Parathyroid adenoma (tissue), 2 donors: Measurements from ENCODE around the gene RPL11.
"Not testable (repeated sequence)": the region's sequence is repeated elsewhere in the genome, so short reads cannot be mapped to it uniquely, and the experiment has no call there.

Source experiments
- H2AFZ ChIP-seq: fragments of 300-600 bp; sonication (generic); one replicate; pipeline ENCODE4 v1.7.0; 2017; ENCODE audit warnings: antibody characterized with exemption, mild to moderate bottlenecking
- H3K27ac ChIP-seq: fragments of 300-600 bp; sonication (generic); one replicate; pipeline ENCODE4 v1.7.0; 2017
- H3K27me3 ChIP-seq: fragments of 300-600 bp; sonication (generic); one replicate; pipeline ENCODE4 v1.7.0; 2017; ENCODE audit warnings: low read length; ENCODE audit not compliant: control insufficient read depth, insufficient read depth
- H3K36me3 ChIP-seq: fragments of 300-600 bp; sonication (generic); one replicate; pipeline ENCODE4 v1.7.0; 2017; ENCODE audit warnings: low read length; ENCODE audit not compliant: control insufficient read depth, insufficient read depth
- H3K4me1 ChIP-seq: fragments of 300-600 bp; sonication (generic); one replicate; pipeline ENCODE4 v1.7.0; 2017; ENCODE audit warnings: control low read depth
- H3K4me2 ChIP-seq: fragments of 300-600 bp; sonication (generic); one replicate; pipeline ENCODE4 v1.7.0; 2017; ENCODE audit warnings: low read length
- H3K4me3 ChIP-seq: fragments of 300-600 bp; sonication (generic); one replicate; pipeline ENCODE4 v1.7.0; 2017; ENCODE audit warnings: low read depth, low read length
- H3K79me2 ChIP-seq: fragments of 300-600 bp; sonication (generic); one replicate; pipeline ENCODE4 v1.7.0; 2017; ENCODE audit warnings: control low read depth
- H3K9ac ChIP-seq: fragments of 300-600 bp; sonication (generic); one replicate; pipeline ENCODE4 v1.7.0; 2017; ENCODE audit warnings: mild to moderate bottlenecking
- H3K9me3 ChIP-seq: fragments of 300-600 bp; sonication (generic); one replicate; pipeline ENCODE4 v1.7.0; 2017; ENCODE audit warnings: low read length; ENCODE audit not compliant: control insufficient read depth
- TF ChIP-seq, protein P1 (sequence below): fragments of 300-600 bp; sonication (generic); IDR thresholded peaks from one replicate; pipeline ENCODE4 v1.7.0; 2017; ENCODE audit warnings: antibody characterized with exemption, mild to moderate bottlenecking
- donor health status: primary hyperparathyroidism.

RPL11 gene

DNA sequence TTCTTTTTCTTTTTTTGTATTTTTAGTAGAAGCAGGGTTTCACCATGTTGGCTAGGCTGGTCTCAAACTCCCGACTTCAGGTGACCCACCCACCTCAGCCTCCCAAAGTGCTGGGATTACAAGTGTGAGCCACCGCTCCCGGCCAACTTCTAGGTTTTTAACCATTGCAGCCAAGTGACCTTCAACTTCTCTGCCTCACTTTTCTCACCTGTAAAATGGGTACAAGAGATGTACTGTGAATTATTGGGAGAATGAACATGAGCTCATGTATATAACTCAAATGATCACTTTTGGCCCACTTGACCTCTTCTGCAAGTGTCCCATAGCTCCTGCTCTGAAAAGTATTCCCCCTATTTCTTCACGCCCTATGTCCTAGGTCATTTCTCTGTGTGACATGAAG lies 11.8 kb upstream of the RPL11 start:
- Histone ChIP-seq H3K9me3 (no peaks in the 10 kb centered on the region), H3K4me2 (no peak overlapping the region), H3K4me1 (no peaks in the 10 kb centered on the region), H3K79me2 (no peaks in the 10 kb centered on the region), H3K27ac (no peak overlapping the region), H3K27me3 (no peaks in the 10 kb centered on the region), H3K9ac (no peak overlapping the region), H3K36me3 (no peaks in the 10 kb centered on the region), H2AFZ (no peak overlapping the region), H3K4me3 (no peak overlapping the region)
- TF ChIP-seq, protein P1, sequence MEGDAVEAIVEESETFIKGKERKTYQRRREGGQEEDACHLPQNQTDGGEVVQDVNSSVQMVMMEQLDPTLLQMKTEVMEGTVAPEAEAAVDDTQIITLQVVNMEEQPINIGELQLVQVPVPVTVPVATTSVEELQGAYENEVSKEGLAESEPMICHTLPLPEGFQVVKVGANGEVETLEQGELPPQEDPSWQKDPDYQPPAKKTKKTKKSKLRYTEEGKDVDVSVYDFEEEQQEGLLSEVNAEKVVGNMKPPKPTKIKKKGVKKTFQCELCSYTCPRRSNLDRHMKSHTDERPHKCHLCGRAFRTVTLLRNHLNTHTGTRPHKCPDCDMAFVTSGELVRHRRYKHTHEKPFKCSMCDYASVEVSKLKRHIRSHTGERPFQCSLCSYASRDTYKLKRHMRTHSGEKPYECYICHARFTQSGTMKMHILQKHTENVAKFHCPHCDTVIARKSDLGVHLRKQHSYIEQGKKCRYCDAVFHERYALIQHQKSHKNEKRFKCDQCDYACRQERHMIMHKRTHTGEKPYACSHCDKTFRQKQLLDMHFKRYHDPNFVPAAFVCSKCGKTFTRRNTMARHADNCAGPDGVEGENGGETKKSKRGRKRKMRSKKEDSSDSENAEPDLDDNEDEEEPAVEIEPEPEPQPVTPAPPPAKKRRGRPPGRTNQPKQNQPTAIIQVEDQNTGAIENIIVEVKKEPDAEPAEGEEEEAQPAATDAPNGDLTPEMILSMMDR: no peak

DNA sequence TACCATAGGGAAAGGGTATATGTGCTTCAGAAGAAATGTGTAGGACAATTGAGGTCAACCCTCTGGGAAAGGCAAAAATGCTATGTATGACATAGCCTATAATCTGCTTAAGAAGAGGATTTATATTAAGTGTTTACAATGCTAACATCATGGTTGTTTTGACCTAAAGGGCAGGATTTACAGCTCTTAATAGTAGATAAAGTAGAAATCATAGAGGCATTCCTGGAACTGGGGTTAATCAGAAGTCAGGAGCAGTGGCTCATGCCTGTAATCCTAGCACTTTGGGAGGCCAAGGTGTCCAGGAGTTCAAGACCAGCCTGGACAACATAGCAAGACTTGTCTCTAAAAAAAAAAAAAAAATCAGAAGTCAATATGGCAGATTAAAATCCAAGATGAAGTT lies 8.7 kb upstream of the RPL11 start:
- no peak overlapping the region for H3K4me2 ChIP-seq
- H3K9ac ChIP-seq: no peak overlapping the region
- H3K79me2 ChIP-seq: no peaks in the 10 kb centered on the region
- H2AFZ ChIP-seq: no peak overlapping the region
- H3K4me3 ChIP-seq: no peak overlapping the region
- H3K9me3 ChIP-seq: no peaks in the 10 kb centered on the region
- H3K27me3 ChIP-seq: no peaks in the 10 kb centered on the region
- H3K4me1 ChIP-seq: no peaks in the 10 kb centered on the region
- H3K36me3 ChIP-seq: no peaks in the 10 kb centered on the region
- TF ChIP-seq, protein P1: no peak
- no peak overlapping the region for H3K27ac ChIP-seq

DNA sequence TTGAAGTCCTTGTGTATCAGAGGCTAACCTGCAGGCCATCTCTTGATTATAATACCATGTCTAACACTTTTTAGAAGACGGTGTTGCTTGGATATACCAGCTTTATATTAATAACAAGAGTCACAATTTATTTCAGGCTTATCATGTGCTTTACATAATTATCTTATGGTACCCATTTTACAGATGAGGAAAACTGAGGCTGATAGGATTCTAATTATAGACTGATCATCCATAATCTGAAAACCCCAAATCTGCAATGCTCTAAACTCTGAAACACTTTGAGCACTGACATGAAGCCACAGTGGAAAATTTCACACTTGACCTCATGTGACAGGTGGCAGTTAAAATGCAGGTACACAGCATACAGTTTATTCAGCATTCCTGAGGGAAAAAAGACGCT lies 7.2 kb upstream of the RPL11 start:
- Histone ChIP-seq H3K79me2 (no peaks in the 10 kb centered on the region), H3K27ac (no peak overlapping the region), H3K4me2 (no peak overlapping the region), H3K27me3 (no peaks in the 10 kb centered on the region), H3K9me3 (no peaks in the 10 kb centered on the region), H3K4me3 (no peak overlapping the region), H3K9ac (no peak overlapping the region), H3K36me3 (no peaks in the 10 kb centered on the region), H3K4me1 (no peaks in the 10 kb centered on the region), H2AFZ (no peak overlapping the region)
- TF ChIP-seq, protein P1: no peak

DNA sequence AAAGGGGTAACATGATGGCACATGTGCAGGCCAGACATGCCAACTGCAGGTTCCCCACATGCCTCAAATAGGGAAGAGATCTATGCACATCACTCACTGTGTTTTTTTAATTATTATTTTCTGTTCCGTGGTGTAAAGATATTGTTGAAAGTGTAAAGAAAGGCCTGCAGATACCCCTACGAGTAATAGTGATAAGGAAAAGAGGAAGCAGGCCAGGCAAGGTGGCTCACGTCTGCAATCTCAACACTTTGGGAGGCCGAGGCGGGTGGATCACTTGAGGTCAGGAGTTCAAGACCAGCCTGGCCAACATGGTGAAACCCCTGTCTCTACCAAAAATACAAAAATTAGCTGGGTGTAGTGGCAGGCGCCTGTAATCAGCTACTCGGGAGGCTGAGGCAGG lies 6.4 kb upstream of the RPL11 start:
- not testable (repeated sequence) for H3K4me1 ChIP-seq, H3K4me2 ChIP-seq, H3K36me3 ChIP-seq, H3K9ac ChIP-seq, H3K27ac ChIP-seq, H3K27me3 ChIP-seq, H2AFZ ChIP-seq, H3K4me3 ChIP-seq, H3K79me2 ChIP-seq, H3K9me3 ChIP-seq

DNA sequence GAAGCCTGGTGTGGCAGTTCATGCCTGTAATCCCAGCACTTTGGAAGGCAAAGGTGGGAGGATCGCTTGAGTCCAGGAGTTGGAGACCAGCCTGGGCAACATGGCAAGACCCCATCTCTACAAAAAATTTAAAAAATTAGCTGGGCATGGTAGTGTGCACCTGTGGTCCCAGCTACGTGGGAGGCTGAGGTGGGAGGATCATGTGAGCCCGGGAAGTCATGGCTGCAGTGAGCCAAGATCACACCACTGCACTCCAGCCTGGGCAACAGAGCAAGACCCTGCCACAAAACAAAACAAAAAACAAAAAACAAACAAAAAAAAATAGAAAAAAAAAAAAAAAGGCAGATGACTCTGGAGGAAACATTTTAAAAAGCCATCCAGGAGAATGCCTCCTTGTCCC lies 3.9 kb upstream of the RPL11 start:
- not testable (repeated sequence) for H3K4me2 ChIP-seq, H3K36me3 ChIP-seq, H2AFZ ChIP-seq, H3K4me3 ChIP-seq, H3K4me1 ChIP-seq, H3K27ac ChIP-seq, H3K79me2 ChIP-seq, H3K9me3 ChIP-seq, H3K27me3 ChIP-seq, H3K9ac ChIP-seq

DNA sequence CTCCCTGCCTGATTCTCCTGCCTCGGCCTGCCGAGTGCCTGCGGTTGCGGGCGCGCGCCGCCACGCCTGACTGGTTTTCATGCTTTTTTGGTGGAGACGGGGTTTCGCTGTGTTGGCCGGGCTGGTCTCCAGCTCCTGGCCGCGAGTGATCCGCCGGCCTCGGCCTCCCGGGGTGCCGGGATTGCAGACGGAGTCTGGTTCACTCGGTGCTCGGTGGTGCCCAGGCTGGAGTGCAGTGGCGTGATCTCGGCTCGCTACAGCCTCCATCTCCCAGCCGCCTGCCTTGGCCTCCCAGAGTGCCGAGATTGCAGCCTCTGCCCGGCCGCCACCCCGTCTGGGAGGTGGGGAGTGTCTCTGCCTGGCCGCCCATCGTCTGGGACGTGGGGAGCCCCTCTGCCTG lies 3.3 kb upstream of the RPL11 start:
- H3K4me3 ChIP-seq, H3K79me2 ChIP-seq, H3K27me3 ChIP-seq, H3K4me1 ChIP-seq, H3K27ac ChIP-seq, H3K9me3 ChIP-seq, H3K36me3 ChIP-seq, H3K9ac ChIP-seq, H2AFZ ChIP-seq, H3K4me2 ChIP-seq: not testable (repeated sequence)
